ENCODE measurements around the gene MAPK8IP3.

Gene MAPK8IP3

GRCh38 chr16:1705688-1706385 lies at the start of gene MAPK8IP3:
MAPK8IP3 (plus strand) TSS chr16:1706195; CDS start chr16:1706340, 145 bp downstream.
- DNase-seq, result peak; percentile 88

- DNase-seq, result no peak
Measured at GRCh38 chr16:1656808-1657617, 49.0 kb upstream of the MAPK8IP3 start.

DNA sequence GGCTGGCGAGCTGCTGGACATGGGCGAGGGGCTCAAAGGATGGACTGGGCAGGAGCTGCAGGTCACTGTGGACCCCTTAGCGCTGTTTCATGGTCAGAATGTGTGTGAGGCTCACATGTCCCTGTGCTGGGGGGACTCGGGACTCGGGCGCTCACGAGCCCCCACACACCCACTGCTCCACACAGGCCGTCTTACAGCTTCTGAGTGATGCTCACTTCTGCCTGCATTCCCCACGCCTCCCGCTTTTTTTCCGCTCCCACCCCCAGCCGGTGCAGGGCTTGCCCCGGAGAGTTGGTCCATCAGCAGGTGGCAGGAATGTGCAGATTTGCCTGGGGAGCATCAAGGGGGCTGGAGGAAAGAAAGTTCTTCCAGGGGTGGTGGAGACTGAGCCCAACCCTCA lies 48.2 kb upstream of the MAPK8IP3 start:
- no peak for DNase-seq

DNA sequence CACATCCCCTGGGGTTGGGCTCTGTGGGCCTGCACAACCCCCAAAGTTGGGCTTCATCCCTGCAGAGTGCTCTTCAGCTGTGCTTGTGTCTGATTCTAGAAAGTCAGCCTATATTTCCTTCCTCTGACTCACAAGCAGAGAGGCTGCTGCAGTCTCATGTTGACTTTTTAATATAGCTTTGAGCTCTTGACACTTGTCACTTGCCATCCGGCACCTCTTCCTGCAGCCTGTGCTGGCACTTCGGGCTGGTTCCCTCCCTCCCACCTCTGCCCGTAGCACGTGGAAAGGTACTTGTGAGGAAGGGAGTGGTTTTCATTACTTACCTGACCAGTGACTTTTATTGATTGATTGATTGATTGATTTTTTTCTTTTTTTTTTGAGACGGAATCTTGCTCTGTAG lies 47.0 kb upstream of the MAPK8IP3 start:
- DNase-seq, result no peak

GRCh38 chr16:1661826-1662225 lies 44.2 kb upstream of the MAPK8IP3 start:
- DNase-seq, result no peak

GRCh38 chr16:1662543-1662942 lies 43.5 kb upstream of the MAPK8IP3 start:
- no peak for DNase-seq

GRCh38 chr16:1665829-1666228 lies 40.2 kb upstream of the MAPK8IP3 start:
- no peak for DNase-seq

GRCh38 chr16:1666316-1666715 lies 39.7 kb upstream of the MAPK8IP3 start:
- DNase-seq, result no peak

GRCh38 chr16:1667271-1667670 lies 38.7 kb upstream of the MAPK8IP3 start:
- DNase-seq, result no peak

DNA sequence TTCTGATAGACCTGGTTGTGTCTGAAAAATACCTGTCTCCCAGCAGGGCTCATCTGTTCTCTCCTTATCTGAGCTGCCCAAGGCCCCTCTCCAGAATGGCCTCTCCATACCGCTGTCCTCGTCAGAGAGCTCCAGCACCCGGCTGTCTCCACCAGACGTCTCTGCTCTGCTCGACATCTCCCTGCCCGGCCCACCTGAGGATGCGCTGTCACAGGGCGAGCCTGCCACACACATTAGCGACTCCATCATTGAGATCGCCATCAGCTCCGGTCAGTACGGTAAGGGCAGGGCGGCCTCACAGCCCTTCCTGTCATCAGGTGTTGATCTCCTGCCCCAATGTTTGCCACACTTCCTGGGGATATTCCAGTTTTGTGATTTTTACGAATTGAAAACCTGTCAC lies 38.1 kb upstream of the MAPK8IP3 start:
- DNase-seq, result no peak

- no peak for DNase-seq
Measured at GRCh38 chr16:1668612-1669319, 37.2 kb upstream of the MAPK8IP3 start.

GRCh38 chr16:1669698-1670097 lies 36.3 kb upstream of the MAPK8IP3 start:
- no peak for DNase-seq

GRCh38 chr16:1670371-1670770 lies 35.6 kb upstream of the MAPK8IP3 start:
- no peak for DNase-seq

DNA sequence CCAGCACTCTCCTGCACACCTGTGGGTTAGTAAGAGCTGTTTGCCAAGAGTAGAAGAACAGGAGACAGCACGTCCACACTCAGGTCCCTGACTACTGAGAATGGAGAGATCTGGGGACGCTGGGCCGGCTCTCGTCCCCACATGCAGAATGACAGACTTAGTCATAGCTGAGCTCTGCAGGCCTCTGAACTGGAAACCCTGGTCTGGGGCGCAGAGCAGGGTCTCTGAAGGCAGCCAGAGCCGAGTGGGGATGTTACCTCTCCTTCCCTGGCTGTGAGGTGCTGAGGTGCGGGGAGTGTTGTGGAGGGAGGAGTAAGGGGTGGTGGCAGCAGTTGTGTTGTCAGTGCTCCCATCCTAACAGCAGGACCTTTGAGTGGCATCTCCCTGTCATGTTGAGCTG lies 35.1 kb upstream of the MAPK8IP3 start:
- no peak for DNase-seq

DNA sequence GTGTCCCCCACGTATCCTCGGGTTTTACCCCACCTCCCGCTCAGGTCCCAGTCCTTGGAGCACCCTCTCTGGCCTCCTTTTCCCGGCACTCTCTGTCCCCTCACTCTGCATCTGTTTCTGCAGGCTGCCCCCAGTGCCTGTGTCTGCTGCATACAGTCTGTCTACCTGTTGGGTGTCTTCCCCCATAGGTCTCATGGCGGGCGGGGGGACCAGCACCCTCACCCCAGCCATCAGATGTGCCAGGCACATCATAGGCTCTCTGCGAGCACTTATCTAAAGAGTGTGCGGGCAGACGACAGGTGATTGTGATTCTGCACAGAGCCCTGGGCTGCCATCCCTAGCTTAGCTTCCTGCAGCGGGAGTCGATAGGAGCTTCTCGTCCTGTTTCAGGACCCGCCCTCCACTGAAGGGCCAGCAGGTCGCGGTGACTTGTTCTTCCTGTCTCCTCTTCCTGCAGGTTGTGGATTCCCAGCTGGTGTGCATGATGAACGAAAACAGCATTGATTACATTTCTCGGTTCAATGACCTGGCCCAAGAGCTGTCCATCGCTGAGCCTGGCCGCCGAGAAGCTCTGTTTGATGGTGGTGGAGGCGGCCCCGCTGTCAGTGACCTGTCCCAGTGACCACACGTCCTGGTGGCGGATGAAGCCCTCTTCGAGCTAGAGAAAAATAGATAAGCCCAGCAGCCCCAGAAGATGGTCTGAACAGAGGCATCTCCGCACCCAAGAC lies 32.4 kb upstream of the MAPK8IP3 start:
- no peak for DNase-seq

DNA sequence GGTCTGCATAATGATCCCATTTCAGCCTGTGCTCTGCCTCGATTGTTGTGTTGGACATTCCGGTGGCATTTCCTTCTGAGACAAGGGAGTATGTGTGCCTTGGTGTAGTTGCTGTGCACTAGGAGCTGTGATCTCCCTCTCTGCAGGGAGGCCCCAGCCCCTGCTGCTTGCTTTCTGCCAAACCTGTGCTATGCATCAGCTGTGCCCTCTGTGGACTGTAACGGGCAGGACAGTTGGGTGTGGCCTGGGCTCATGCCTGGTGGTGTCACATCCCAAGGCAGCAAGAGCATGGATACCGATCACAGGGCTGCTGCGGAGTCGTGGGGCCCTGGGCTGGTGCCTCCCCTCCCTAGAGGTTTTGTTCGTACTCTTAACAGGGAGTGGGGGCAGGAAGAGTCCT lies 31.7 kb upstream of the MAPK8IP3 start:
- no peak for DNase-seq

DNA sequence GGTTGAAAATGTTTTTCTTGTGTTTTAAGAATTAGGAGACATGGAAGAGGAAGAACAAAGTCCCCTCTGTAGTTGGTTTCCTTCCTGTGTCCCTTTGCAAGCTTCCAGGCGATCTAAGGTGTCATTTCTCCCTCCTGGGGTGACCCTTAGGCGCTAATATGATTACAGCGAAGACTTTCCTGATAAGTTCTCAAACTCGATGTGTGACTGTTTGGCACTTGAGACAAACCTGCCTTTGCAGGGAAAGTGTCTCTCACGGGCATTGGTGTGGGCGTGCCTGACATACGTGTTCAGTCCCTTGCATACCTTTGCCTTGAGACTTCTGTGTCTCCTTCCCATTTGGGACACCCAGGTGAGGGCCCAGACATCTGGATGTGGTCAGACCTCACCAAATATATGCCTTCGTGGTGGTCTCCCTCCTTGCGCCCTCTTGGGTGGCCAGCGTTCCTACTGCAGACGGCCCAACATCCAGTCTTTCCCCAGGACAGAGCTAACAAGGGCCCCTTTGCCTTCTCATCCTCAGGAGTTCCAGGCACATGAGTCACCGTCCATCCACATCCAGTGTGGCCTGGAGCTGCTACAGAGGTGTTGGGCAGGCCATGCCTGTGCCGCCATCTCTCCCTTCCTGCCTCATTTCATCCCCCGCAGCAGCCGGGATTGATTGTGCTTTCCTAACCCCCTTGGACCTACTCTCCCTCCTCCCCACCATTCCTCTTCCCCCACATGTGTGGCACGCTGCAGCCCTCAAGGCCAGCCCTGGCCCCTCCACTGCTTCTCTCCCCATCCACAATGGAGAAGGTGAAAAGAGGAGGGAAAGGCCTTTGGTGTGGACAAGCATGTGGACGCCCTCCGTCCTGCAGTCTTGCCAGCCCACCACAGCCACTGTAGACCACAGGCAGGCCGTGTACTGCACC lies 31.0 kb upstream of the MAPK8IP3 start:
- peak; percentile 52 for DNase-seq

DNA sequence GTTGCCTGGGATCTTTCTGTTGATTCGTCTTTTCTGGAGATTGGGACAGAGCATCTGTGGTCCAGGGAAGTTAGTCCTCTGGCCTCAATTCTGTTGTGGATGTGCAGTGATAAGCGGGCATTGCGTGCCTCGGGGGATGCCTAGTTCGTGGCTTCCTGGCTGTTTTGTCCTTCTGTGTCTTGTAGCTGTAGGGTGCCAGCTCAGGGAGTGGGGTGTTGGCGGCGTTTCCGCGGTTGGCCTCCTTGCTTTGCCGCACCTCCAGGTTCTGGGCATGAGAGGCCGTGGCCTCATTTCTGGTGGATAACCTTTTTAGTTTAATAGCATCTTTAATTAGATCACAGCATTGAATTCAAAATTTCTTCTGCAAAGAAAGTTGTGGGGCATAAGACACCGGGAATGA lies 29.3 kb upstream of the MAPK8IP3 start:
- no peak for DNase-seq

DNA sequence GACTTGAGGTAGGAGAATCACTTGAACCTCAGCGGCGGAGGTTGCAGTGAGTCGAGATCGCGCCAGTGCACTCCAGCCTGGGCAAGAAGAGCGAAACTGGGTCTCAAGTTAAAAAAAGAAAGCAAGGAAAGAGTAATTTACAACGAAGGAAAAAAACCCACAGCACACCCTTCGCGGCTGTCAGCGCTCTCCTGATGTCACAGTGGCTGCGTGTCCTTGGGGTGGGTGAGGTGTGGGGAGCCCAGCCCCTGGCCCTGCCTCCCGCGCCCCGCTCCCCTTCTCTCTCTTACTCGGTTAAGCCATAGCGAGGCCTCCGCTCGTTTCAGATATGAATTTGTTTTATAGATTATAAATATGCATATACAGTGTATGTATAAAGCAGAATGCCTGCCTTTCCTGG lies 28.7 kb upstream of the MAPK8IP3 start:
- DNase-seq, result no peak

GRCh38 chr16:1677942-1678499 lies 28.0 kb upstream of the MAPK8IP3 start, which contains the start of gene JPT2:
JPT2 (plus strand) TSS chr16:1678279; CDS start chr16:1678313, 34 bp downstream.
- DNase-seq, result peak; percentile 96

- DNase-seq, result peak; percentile 17
Measured at GRCh38 chr16:1678500-1679098, 27.4 kb upstream of the MAPK8IP3 start.

Data from fibroblast of skin of right quadriceps (primary cell).